Effector CD8-positive, alpha-beta T cell (primary cell): Measurements from ENCODE around the gene ANKRD11.
"Not testable (repeated sequence)": the region's sequence is repeated elsewhere in the genome, so short reads cannot be mapped to it uniquely, and the experiment has no call there.

ENCODE experiments used
- DNase-seq: peaks from one replicate; lab custom pipeline; 2025; lab: John Stamatoyannopoulos, UW

The ANKRD11 gene

GRCh38 chr16:89428605-89429004 lies 61.8 kb downstream of the ANKRD11 start:
- not testable (repeated sequence) for DNase-seq

DNA sequence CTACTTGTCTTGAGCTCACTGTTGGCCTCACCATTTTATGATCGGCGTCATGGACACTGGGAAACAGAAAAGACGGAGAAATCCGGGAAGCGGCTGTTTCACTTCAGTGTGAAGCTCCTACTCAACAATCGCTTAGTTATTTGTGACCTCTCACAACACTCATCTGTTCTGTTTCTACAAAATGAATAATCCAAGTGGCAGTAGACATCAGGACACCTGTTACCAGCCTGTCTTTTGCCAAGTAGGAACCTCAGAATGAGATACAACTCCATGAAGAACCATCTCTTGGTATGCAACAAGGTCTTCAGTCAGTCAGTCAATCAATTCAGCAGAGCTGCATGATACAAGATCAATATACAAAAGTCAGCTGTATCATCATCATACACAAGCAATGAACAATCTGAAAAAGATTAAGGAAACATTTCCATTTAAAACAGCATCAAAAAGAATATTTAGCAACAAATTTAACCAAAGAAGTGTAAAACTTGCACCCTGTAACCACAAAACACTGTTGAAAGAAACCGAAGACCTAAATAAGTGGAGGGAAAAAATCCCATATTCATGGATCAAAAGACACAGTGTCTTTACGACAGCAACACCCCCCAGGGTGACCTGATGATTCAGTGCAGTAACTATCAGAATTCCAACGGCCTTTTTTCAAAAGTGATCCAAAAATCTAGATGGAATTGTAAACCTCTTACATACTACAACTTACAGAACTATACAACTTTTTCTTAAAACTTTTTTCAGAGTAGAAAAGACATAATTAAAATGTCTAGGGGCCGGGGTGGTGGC lies 63.4 kb downstream of the ANKRD11 start:
- no peak for DNase-seq

DNA sequence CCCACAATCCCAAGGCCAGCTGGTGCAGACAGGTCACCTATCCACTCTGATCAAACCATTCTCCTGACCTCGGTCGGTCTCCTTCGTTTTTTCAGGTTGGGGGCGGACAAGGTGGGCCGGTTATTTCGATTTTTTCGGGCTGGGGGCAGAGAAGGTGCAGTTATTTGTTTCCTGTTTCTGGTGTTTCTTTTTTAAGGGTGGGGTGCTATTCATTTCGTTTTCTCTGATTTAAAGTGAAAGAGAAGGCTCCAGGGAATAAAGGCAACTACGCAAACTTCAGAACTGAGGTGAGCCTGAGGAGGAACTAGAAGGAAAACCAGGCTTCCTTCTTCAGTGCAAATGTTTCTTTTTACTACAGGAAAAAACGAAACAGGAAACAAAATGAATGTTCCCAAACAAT lies 64.8 kb downstream of the ANKRD11 start:
- no peak for DNase-seq

DNA sequence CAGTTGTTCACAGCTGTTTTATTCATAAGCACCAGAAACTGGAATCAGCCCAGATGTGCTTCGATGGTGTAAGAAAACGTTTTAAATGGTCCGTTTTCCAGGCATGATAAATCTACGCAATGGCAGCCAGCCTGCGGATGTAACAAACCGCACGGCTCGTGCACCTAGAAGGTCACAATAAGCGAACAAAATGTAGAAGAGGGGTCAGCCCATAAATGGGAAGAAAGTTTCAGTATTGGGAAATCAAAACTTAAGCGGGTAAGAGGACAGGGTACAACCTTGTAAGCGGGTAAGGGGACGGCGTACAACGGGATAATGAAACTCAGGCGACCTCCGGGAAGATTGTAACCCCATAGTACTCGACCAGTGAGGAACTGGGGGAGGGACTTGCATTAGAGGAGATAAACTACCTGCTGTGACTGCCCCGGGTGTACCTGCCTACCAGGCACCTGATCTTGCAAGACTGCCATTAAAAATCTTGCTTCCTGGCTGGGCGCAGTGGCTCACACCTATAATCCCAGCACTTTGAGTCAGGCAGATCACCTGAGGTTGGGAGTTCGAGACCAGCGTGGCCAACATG lies 66.6 kb downstream of the ANKRD11 start:
- DNase-seq = no peak

GRCh38 chr16:89422905-89423630 lies 67.3 kb downstream of the ANKRD11 start:
- no peak for DNase-seq

- no peak for DNase-seq
Measured at GRCh38 chr16:89422527-89422904, 67.8 kb downstream of the ANKRD11 start.

GRCh38 chr16:89421300-89421699 lies 69.1 kb downstream of the ANKRD11 start:
- not testable (repeated sequence) for DNase-seq

- DNase-seq = no peak
Measured at GRCh38 chr16:89420204-89420603, 70.2 kb downstream of the ANKRD11 start.

- DNase-seq = no peak
Measured at GRCh38 chr16:89418352-89418751, 72.0 kb downstream of the ANKRD11 start.

- no peak for DNase-seq
Measured at GRCh38 chr16:89417352-89417751, 73.0 kb downstream of the ANKRD11 start.

GRCh38 chr16:89413811-89414585 lies 76.4 kb downstream of the ANKRD11 start:
- DNase-seq = no peak

DNA sequence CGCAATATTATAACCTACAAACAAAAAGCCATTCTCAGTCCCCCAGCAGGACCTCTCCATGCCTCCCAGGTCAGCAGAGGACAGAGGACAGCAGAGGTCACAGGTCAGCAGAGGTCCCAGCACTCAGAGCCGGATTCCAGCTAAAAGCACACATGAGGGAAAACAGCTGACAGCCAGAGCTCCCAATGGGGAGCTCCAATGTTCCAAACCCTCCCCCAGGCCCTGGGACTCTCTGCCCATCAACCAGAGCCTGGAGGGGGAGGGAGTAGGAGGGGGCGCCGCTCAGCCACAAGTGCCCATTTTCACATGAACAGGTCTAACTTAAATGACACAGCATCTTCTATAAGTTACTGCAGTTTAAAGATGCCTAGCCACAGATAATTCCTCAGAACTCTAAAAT lies 77.5 kb downstream of the ANKRD11 start:
- DNase-seq = no peak

- no peak for DNase-seq
Measured at GRCh38 chr16:89411335-89411850, 79.0 kb downstream of the ANKRD11 start.

DNA sequence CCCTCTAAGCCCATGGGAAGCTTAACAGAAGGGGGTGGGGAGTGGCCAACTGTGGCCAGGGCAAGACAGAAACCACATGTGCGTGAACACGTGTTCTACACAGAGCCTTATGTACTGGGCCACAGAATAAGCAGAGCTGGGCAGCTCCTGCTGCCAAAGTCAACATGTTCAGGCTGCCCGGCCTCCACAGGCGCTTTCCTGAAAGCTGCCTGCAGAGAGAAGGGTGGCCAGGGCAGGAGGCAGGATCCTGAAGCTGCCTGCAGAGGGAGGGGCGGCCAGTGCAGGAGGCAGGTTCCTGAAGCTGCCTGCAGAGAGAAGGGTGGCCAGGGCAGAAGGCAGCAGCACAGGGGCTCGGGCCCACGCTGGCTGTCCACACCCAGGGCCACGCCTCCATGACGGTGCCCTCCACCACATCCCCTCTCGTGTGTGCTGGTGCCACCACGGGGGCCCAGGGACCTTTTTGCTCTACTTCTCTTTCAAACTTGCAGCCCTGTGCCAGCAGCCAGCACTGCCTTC lies 79.5 kb downstream of the ANKRD11 start:
- no peak for DNase-seq

GRCh38 chr16:89410322-89410721 lies 80.0 kb downstream of the ANKRD11 start:
- DNase-seq = no peak

GRCh38 chr16:89409161-89409711 lies 81.1 kb downstream of the ANKRD11 start:
- peak; percentile 44 for DNase-seq

- DNase-seq = no peak
Measured at GRCh38 chr16:89408315-89408714, 82.0 kb downstream of the ANKRD11 start.

- no peak for DNase-seq
Measured at GRCh38 chr16:89407925-89408300, 82.4 kb downstream of the ANKRD11 start.

DNA sequence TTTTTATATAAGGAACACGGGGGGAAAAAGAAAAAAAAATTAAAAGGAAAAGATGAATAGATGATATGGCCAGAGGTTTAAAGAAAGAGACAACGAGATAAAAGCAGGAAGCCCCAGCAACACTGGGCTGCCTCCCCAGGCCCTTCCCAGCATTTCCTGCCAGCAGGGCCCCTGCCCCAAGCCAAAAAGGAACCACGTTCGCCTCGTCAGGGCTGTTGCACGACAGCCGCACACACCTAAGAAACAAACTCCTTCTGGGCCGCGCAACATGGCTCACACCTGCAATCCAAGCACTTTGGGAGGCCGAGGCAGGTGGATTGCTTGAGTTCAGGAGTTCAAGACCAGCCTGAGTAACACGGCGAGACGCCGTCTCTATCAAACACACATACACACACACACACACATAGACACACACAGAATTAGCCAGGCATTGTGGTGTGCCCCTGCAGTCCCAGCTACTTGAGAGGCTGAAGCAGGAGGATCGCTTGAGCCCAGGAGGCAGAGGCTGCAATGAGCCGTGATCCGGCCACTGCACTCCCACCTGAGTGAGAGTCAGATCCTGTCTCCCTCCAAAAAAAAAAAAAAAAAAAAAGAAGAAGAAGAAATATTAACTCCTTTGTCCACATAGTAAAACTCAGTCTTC lies 83.0 kb downstream of the ANKRD11 start:
- no peak for DNase-seq

DNA sequence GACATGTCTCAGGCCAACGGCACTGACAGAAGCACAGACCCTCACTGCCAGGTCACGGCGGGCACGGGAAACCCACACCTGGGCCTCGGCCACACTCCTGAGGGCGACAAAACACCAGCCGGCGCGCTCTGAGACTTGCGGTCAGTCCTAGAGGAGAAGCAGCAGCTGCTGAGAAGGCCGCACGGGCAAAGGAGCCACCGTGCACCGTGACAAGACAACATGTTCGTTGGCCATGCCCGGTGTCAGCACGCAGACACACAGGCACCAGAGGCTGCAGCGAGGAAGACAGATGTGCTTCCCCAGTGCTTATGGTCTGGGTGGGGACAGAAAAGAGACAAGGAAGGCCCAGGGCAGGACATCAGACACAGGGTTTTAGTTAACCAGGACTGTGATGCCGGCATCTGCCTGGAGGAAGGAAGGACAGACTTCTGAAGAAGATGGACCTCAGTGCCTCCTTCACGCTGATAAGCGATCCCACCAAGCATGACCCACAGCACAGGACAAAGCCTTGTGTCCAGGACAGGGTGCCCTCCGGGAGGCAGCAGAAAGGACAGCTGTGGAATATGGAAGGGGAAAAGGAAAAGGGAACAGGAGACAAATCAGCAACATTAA lies 84.0 kb downstream of the ANKRD11 start:
- no peak for DNase-seq

DNA sequence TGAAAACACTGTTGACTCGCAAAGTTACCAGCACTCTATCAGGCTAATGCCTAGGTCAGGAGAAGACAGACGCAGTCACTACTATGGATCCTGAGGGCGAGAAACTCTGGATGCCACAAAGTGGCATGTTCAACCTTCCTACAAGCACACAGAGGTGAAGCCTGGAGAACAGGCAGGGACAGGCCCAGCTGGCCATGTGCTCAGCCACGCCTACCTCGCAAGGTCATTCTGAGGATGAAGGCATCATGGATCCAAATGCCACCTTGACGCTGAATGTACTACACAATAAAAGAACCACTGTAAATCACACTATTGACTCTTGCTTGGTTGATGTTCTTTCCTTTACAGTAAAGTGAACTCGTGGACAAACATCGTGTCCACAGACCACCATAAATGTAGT lies 85.8 kb downstream of the ANKRD11 start:
- DNase-seq = no peak
